LoVo (cell line): Measurements from ENCODE around the gene SLC44A5.
"Not testable (repeated sequence)": the region's sequence is repeated elsewhere in the genome, so short reads cannot be mapped to it uniquely, and the experiment has no call there.

ENCODE experiments used
- DNase-seq: peaks from one replicate; pipeline ENCODE4 v3.0.0-alpha.2; 2016; ENCODE audit warnings: low spot score

The SLC44A5 gene

DNA sequence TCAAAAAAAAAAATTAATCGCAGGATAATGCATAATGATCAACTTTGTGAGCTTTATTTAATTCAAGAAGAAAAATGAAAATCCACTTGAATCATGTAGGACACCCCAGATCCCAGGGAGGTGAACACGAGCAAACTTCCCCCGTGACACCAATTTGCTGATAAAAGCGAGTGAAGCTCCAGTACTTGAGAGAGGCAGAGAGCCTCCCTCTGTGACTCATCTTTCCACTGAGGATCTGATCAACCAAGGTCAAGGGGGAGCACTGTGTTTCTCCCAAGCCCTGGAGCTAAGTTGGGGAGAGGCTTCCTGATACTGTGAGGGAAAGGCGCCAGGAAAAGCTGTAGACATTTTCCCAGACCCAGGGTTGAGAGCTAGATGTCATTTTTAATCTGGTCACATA lies 160.9 kb downstream of the SLC44A5 start:
- DNase-seq, result no peak

DNA sequence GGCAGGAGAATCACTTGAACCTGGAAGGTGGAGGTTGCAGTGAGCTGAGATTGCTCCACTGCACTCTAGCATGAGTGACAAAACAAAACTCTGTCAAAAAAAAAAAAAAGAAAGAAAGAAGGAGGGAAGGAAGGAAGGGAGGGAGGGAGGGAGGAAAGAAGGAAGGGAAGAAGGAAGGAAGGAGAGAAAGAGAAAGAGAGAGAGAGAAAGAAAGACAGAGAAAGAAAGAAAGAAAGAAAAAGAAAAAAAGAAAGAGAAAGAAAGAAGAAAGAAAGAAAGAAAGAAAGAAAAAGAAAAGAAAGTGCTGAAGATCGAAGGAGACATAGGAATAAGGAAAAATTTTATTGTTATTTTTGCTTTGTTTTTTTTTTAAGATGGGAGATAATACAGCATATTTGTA lies 166.7 kb downstream of the SLC44A5 start:
- DNase-seq, result no peak

DNA sequence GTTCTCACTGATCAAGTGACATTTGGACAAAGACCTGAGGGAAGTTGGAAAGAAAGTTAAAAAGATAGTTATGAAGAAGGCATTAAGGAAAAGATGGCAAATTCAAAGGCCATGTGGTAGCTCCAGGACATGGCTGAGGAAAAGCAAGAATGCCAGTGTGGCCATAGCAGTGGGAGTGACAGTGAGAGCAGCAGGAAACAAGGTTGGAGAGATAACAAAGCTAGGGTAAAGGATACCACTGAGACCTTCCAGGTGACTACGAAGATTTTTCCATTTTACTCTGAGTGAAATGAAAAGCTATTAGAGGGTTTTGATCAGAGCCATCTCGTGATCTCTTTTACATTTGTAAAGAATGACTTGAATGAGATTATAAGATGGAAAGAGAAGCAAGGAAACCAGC lies 170.6 kb downstream of the SLC44A5 start:
- DNase-seq, result no peak

- no peak for DNase-seq
These were observed 172.6 kb downstream of the SLC44A5 start for GRCh38 chr1:75438355-75438754.

GRCh38 chr1:75431843-75432242 lies 179.1 kb downstream of the SLC44A5 start:
- no peak for DNase-seq

GRCh38 chr1:75430526-75430925 lies 180.4 kb downstream of the SLC44A5 start:
- DNase-seq, result no peak

DNA sequence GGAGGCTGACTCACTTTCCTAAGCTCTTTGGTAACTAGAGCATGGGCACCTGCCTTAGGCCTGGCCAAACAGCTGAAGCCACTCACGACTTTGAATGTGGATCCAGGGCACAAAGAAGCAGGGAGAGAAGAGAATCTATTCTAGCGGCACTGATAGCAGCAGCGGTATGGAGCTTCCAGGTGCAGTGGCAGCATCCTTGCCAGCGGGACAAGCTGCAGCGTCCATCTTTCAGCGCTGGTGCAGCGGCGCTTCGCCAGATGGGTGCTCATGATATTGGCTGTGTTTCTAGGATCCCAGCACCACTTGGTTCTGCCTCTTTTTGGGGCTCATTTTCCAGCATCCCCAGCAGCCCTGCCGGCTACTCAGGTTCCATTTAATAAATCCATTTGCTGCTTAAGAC lies 184.2 kb downstream of the SLC44A5 start:
- DNase-seq, result no peak

- DNase-seq, result no peak
These were observed 185.8 kb downstream of the SLC44A5 start for GRCh38 chr1:75425001-75425650.

DNA sequence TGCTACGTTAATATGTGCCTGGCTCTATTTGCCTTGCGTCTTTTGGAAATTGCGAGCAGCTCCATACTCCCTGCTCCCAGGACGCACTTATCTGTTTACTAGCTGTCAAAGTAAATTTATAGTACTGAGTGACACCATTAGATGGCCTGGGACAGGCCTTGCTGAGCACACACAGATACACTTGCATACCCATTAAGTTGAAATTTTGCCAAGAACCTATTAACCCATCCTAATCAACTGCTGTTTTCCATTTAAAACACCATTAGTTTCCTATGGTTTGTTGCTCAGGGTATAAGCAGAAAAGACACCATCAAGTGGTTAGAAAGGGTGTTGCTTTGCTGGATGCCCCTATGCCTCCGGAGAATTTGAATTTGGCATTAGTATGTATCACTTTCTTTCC lies 187.3 kb downstream of the SLC44A5 start:
- no peak for DNase-seq

- no peak for DNase-seq
These were observed 187.8 kb downstream of the SLC44A5 start for GRCh38 chr1:75423136-75423535.

DNA sequence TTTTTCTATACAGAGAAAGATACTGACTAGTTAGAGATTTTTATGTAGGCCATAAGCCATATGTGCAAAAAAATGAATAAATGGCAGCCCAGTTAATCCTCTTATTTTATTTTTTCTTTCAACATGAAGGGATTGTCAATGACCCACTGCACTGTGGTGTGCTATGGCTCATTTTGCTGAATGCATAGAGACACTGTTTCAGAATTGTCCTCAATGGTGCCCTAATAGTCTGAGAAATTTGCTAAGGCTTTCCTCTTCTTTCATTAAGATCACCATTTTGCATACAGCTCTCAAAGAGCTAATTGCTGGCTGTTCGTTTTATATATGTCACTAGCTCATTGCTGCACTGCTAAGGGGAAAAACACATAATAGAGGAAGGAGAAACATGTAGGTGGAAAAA lies 189.5 kb downstream of the SLC44A5 start:
- no peak for DNase-seq

GRCh38 chr1:75415187-75415586 lies 195.7 kb downstream of the SLC44A5 start:
- DNase-seq, result no peak

- no peak for DNase-seq
These were observed 198.3 kb downstream of the SLC44A5 start for GRCh38 chr1:75412616-75413015.

DNA sequence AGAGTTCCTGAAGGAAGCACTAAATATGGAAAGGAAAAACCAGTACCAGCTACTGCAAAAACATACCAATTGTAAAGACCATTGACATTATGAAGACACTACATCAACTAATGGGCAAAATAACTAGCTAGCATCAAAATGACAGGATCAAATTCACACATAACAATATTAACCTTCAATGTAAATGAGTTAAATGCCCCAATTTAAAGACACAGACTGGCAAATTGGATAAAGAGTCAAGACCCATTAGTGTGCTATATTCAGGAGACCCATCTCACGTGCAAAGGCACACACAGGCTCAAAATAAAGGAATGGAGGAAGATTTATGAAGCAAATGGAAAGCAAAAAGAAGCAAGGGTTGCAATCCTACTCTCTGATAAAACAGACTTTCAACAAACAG lies 206.2 kb downstream of the SLC44A5 start:
- not testable (repeated sequence) for DNase-seq

DNA sequence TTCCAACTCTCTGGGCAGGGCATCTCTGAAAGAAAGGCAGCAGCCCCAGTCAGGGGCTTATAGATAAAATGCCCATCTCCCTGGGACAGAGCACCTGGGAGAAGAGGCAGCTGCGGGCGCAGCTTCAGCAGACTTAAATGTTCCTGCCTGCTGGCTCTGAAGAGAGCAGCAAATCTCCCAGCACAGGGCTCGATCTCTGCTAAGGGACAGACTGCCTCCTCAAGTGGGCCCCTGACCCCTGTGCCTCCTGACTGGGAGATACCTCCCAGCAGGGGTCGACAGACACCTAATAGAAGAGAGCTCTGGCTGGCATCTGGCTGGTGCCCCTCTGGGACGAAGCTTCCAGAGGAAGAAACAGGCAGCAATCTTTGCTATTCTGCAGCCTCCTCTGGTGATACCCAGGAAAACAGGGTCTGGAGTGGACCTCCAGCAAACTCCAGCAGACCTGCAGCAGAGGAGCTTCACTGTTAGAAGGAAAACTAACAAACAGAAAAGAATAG lies 207.7 kb downstream of the SLC44A5 start:
- DNase-seq, result not testable (repeated sequence)

DNA sequence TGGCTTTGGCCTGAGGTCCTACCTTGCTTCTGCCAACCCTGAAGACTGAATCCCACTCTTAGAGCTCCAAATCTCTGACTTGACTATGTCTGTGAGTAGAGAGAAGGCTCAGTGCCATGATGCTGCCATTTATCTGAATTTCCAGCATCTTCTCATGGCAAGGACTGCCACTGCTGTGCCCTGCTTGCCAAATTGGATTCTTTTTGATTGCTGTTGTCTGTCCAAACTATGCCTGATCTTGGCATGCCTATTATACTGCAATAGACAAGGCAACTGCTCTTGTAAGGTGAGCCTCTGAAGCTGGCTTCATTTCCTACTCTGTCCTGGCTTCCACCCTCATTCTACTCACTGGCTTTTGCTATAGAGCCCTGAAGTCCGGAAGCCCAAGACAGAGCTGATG lies 210.2 kb downstream of the SLC44A5 start:
- no peak for DNase-seq

DNA sequence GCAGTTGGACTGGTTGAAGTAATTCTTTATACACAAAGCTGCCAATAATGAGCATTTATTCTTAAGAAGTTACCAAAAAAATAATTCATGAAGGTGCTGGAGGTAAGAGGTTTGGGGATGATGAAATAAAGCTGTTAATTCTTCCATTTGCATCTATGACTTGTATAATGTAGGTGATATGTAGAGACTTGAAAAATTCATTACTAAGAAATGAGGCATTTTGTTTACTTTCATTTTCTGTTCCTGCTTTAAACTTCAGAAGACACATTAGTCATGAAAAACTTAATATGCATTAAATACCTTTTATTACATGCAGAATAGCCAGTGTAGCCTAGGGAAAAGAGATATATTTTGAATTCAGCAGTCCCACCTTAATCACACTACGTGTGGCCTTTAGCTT lies 214.2 kb downstream of the SLC44A5 start:
- DNase-seq, result no peak

DNA sequence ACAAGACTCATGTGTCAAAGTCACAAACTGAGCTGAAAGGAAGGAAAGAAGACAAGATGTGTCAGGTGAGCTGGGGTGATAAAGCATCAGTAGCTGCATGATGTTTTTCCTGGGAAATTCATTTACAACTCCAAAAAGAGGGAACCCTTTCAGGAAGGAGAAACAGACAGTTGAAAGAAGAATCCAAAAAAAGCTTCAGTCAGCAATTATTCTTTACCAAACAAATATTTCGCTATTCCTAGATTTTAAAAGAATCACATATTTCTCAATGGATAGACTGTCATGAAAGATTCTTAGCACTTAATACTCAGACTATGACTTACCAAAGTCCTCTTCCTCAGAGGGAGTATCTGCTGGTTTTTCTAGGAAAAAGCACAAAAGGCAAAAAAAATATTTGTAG lies 214.7 kb downstream of the SLC44A5 start:
- no peak for DNase-seq

- DNase-seq, result no peak
These were observed 216.4 kb downstream of the SLC44A5 start for GRCh38 chr1:75394386-75395139.

GRCh38 chr1:75392278-75392677 lies 218.6 kb downstream of the SLC44A5 start:
- DNase-seq, result no peak

DNA sequence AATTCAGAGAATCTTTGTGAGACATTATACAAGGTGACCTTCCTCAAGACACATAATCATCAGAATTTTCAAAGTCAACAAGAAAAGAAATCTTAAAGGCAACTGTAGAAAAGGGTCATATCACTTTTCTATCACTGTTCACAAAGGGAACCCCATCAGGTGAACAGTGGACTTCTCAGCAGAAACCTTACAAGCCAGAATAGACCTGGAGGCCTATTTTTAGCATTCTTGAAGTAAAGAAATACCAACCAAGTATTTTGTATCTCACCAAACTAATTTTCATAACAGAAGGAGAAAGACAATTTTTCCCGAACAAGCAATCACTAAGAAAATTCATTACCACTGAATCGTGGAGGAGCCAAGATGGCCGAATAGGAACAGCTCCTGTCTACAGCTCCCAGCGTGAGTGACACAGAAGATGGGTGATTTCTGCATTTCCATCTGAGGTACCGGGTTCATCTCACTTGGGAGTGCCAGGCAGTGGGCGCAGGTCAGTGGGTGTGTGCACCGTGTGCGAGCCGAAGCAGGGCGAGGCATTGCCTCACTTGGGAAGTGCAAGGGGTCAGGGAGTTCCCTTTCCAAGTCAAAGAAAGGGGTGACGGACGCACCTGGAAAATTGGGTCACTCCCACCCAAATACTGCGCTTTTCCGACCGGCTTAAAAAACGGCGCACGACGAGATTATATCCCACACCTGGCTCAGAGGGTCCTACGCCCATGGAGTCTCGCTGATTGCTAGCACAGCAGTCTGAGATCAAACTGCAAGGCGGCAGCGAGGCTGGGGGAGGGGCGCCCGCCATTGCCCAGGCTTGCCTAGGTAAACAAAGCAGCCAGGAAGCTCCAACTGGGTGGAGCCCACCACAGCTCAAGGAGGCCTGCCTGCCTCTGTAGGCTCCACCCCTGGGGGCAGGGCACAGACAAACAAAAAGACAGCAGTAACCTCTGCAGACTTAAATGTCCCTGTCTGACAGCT lies 235.2 kb downstream of the SLC44A5 start:
- not testable (repeated sequence) for DNase-seq

DNA sequence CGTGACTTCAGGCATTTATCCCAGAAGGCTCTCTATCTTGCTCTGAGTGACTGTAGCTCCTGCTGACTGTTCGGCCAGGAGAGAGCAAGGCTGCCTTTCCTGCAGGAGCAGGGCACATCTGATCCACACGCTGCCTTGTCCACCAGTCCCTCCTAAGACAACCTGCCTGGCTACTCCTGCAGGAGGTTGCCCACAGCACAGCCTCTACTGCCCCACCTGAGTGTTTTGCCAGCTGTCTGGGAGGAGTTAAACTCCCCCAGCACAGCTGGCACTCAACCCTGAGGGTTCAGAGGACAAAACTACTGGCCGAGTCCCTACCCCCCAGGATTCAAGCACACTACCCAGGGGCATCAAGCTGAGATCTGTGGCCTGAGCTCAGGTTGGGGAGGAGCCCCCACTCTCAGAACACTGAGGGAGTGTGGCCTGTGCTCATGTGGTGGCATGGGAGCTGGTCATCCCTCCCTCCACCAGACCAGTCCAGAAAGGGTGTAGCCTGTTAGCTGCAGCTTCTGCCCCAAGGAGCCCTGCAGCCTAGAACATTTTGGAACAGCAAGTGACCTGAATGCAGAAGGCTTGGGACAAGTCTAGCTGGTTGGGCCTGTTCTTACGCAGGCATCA lies 237.3 kb downstream of the SLC44A5 start:
- DNase-seq, result no peak
